ENCODE measurements around the gene FOXD2. TPM values are rescaled to one million over a fixed set of nuclear protein-coding genes. Genes with fewer than 3 reads are reported as not detected.
A peak's percentile ranks its signal among the peaks of the same experiment; 100 is the strongest.
"Not testable (repeated sequence)": the region's sequence is repeated elsewhere in the genome, so short reads cannot be mapped to it uniquely, and the experiment has no call there.

FOXD2 gene
- total RNA-seq, 1 donor from 2014 or later = not detected

- DNase-seq; intact Hi-C loops (cut with micrococcal nuclease); ATAC-seq: not testable (repeated sequence)
Observed at GRCh38 chr1:47453910-47454309, 16.1 kb downstream of the FOXD2 start.

- intact Hi-C loops (cut with micrococcal nuclease) = no loop called here
- ATAC-seq (no peak), DNase-seq (no peak)
Observed at GRCh38 chr1:47456250-47456649, 18.4 kb downstream of the FOXD2 start.

DNA sequence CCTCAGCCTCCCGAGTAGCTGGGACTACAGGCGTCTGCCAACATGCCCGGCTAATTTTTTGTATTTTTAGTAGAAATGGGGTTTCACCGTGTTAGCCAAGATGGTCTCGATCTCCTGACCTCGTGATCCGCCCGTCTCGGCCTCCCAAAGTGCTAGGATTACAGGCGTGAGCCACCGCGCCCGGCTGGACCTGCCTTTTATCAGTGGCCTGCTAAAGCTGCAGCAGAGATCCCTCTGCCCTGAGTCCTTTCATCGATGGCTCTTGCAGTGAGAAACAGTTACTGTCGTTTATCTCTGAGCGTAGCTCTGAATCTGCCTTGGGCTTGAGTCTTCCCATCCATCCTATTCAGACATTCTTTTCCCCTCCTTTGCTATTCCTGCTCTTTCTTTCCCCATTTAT is 19.7 kb downstream of the FOXD2 start:
- ATAC-seq; intact Hi-C loops (cut with micrococcal nuclease); DNase-seq: not testable (repeated sequence)

GRCh38 chr1:47459253-47459788 is 21.5 kb downstream of the FOXD2 start:
- DNase-seq (no peak), ATAC-seq (no peak)
- intact Hi-C loops (cut with micrococcal nuclease) = no loop called here

DNA sequence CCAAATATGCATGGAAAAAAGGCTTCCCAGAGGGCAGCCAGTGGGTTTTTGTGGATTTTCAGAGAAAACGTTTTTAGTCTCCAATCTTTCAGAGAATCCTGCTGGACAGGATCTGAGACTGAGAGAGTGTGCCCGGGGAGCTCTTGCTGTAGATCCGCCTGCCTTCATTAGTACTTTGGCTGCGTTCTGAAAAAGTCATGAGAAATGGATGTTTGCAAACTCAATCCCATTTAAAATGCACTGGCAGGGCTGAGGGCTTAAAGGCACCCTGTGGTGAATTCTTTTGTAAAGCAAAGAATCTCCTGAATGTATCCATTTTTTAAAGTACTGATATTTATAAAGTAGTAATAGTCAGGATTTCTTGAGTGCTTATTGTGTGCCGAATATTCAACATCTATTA is 22.2 kb downstream of the FOXD2 start:
- intact Hi-C loops (cut with micrococcal nuclease) = no loop called here
- ATAC-seq (no peak), DNase-seq (no peak)

- ATAC-seq = no peak
- intact Hi-C loops (cut with micrococcal nuclease) = no loop called here
- DNase-seq = no peak
Observed at GRCh38 chr1:47460456-47460855, 22.6 kb downstream of the FOXD2 start.

- peak; percentile 34 for ATAC-seq
- no peak for DNase-seq
- intact Hi-C loops (cut with micrococcal nuclease) = no loop called here
Observed at GRCh38 chr1:47465605-47466004, 27.8 kb downstream of the FOXD2 start.

GRCh38 chr1:47468709-47469389 is 31.0 kb downstream of the FOXD2 start:
- ATAC-seq = no peak
- DNase-seq = no peak
- intact Hi-C loops (cut with micrococcal nuclease) = no loop called here

- DNase-seq (no peak), ATAC-seq (no peak)
- intact Hi-C loops (cut with micrococcal nuclease) = no loop called here
Observed at GRCh38 chr1:47469390-47469759, 31.5 kb downstream of the FOXD2 start.

- intact Hi-C loops (cut with micrococcal nuclease) = no loop called here
- no peak for DNase-seq
- no peak for ATAC-seq
Observed at GRCh38 chr1:47469910-47470309, 32.1 kb downstream of the FOXD2 start.

GRCh38 chr1:47471163-47471562 is 33.3 kb downstream of the FOXD2 start:
- intact Hi-C loops (cut with micrococcal nuclease) = no loop called here
- ATAC-seq = peak; percentile 65
- DNase-seq = peak; percentile 58

- DNase-seq (no peak), ATAC-seq (no peak)
- intact Hi-C loops (cut with micrococcal nuclease) = no loop called here
Observed at GRCh38 chr1:47474278-47475193, 36.7 kb downstream of the FOXD2 start.

GRCh38 chr1:47477595-47478080 is 39.8 kb downstream of the FOXD2 start:
- intact Hi-C loops (cut with micrococcal nuclease) = no loop called here
- DNase-seq (no peak), ATAC-seq (no peak)

GRCh38 chr1:47478090-47478489 is 40.2 kb downstream of the FOXD2 start:
- ATAC-seq (no peak), DNase-seq (no peak)
- intact Hi-C loops (cut with micrococcal nuclease) = no loop called here

DNA sequence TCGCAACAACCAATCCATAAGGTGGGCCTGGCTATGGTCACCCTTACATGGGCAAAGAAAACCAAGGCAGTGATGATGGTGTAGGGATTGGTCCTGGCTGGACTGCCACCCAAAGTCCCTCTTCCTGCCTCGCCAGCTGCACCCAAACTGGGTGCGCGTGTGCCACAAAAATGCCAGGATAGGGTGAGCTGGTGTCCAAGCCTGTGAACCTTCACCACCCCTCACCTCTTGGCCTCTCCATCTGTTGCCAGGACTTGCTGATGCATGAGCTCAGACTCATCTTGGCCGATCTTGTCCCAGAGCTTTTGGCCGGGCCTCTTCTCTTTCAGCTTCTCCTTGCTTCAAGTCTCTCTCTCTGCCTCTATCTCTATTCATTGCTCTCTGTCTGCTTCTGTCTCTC is 41.8 kb downstream of the FOXD2 start:
- no peak for ATAC-seq
- intact Hi-C loops (cut with micrococcal nuclease) = no loop called here
- no peak for DNase-seq

GRCh38 chr1:47481936-47482335 is 44.1 kb downstream of the FOXD2 start:
- no peak for ATAC-seq
- DNase-seq = no peak
- intact Hi-C loops (cut with micrococcal nuclease) = no loop called here

DNA sequence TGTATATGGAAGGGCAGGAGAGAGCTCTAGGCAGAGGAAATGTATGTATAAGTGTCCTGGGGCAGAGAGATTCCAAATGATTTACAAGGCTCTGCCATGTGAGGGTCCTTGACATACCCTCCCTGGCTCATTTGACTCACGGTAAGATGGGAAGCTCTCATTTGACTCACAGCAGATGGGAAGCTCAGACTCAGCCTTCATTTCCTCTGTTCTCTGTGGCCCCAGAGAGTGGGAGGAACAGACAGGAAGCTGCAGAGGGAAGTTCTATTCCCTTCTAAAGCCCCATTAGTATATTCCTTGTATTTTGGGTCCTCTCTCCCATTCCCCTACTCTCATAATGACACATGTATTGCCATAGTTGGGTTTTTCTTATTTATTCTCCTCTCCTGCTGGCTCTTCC is 44.9 kb downstream of the FOXD2 start:
- DNase-seq = no peak
- ATAC-seq = no peak
- intact Hi-C loops (cut with micrococcal nuclease) = no loop called here

DNA sequence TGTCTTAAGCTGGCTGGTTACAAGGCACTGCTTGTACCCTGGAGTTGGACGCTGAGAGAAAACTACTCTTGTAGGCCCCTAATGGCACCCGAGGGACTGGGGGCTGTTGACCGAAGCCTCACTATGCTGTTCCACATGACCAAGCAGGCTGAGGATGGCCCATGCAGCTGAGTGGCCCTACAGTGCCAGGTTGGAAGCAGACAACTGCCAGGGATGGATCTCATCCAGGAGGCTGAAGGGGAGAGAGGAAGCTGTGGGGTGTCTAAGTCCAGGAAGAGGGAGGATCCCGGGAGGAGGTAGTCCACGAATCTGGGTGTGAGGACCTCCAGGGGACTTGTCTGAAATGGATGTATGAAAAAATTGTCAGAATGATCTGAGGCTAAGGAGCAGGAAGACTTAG is 45.8 kb downstream of the FOXD2 start:
- ATAC-seq (no peak), DNase-seq (no peak)
- intact Hi-C loops (cut with micrococcal nuclease) = no loop called here

DNA sequence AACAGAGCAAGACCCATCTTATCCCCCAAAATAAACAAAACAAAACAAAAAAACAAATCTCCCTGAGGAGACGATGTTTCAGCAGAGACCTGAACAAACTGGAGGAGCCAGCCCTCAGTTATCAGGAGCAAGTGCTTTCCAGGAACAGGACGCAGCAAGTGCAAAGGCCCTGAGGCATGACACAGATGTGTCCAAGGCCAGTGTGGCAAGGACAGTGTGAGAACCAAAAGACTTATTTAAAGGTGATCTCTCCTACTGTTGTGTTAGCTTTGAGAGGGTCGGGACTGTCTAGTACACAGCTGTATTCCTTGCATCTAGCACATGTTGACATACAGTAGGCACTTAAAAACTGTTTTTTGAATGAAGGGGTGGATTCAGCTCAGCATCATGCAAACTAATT is 48.0 kb downstream of the FOXD2 start:
- intact Hi-C loops (cut with micrococcal nuclease) = no loop called here
- DNase-seq = no peak
- ATAC-seq = no peak

GRCh38 chr1:47487332-47487731 is 49.5 kb downstream of the FOXD2 start:
- intact Hi-C loops (cut with micrococcal nuclease) = no loop called here
- DNase-seq (no peak), ATAC-seq (no peak)

All from left ventricle myocardium superior (tissue), 1 donor.